Ovary (tissue), 9 donors: ENCODE measurements around the gene TCF4. TPM values are rescaled to one million over a fixed set of nuclear protein-coding genes. Genes with fewer than 3 reads are reported as not detected.

Experiments
- DNase-seq, 5 donors: peaks; one replicate each; pipeline ENCODE4 v3.0.0-alpha.2; 2019 to 2020
- H3K27ac ChIP-seq, 2 donors: fragments of 200-600 bp; one replicate each; pipeline versions ENCODE4 v1.5.1 to v1.8.0; 2019 to 2022
- H3K27me3 ChIP-seq: fragments of 200-600 bp; one replicate; pipeline ENCODE4 v1.8.0; 2022
- H3K36me3 ChIP-seq: fragments of 200-600 bp; sonication (generic); one replicate; pipeline ENCODE4 v1.5.1; 2019
- H3K4me1 ChIP-seq: one replicate; pipeline ENCODE4 v1.8.1; 2013; ENCODE audit warnings: mild to moderate bottlenecking, moderate library complexity; ENCODE audit not compliant: insufficient read depth
- H3K4me3 ChIP-seq: fragments of 200-600 bp; sonication (generic); one replicate; pipeline ENCODE4 v1.5.1; 2017
- H3K9me3 ChIP-seq, 2 donors: fragments of 200-600 bp in 1 of 2; sonication (generic) in 1 of 2; one replicate each; pipeline versions ENCODE4 v1.5.1 to v1.8.1; 2013 to 2019; ENCODE audit warnings: mild to moderate bottlenecking in 1 of 2, moderate library complexity in 1 of 2
- EP300 ChIP-seq: sonication (generic); formaldehyde crosslinking; IDR thresholded peaks from one replicate; pipeline ENCODE4 v1.6.1; 2017; ENCODE audit warnings: antibody characterized with exemption
- POLR2A ChIP-seq: fragments of 450-650 bp; IDR thresholded peaks from one replicate; pipeline ENCODE4 v1.6.1; 2017; ENCODE audit warnings: antibody characterized with exemption, mild to moderate bottlenecking, moderate library complexity
- WGBS, 3 donors: extraction: QIAGEN DNeasy Blood & Tissue Kit in 1 of 3; methylation state at CpG; one replicate each; pipeline versions ENCODE4 v1.1.5 to v1.1.7; 2013 to 2017; 5-methylcytosine and 5-hydroxymethylcytosine counted together
- intact Hi-C, 4 donors: fragments of 100-400 bp; cut with DNase I; formaldehyde crosslinking; loops; one replicate each; pipeline versions ENCODE4 v1.11.0 to v1.15.1; 2022 to 2023
- polyA plus RNA-seq, 2 donors: library from polyadenylated mRNA; stranded (reverse); fragments of 200-250 nt in 1 of 2; fragments of 350-450 nt in 1 of 2; fragmentation: Illumina TruSeq in 1 of 2; extraction: RNeasy Lipid Tissue Mini Kit (QIAGEN cat#74804) in 1 of 2; gene quantifications; one replicate each; pipeline ENCODE4 v1.2.3, GENCODE V29; 2013 to 2014
- total RNA-seq, 7 donors: library from RNA; depleted of rRNA in 2 of 7; stranded (reverse); fragments of >200 nt in 2 of 7; fragmentation: NEBNext Ultra II Directional in 3 of 7; extraction: Animal tissue kit (Norgen Biotek cat#: 25700) in 3 of 7; gene quantifications; one replicate each; pipeline versions ENCODE4 v1.1.0 to v1.2.4, GENCODE V29; 2016 to 2023
- TF ChIP-seq, protein P1 (sequence below), 3 donors: fragments of 450-650 bp in 2 of 3; fragments of 200-600 bp in 1 of 3; IDR thresholded peaks; one replicate each; pipeline versions ENCODE4 v1.5.1 to v1.8.0; 2016 to 2022; ENCODE audit warnings: antibody characterized with exemption in 3 of 3, mild to moderate bottlenecking in 1 of 3
- donor health status: DM: no; HTN: no; CAD: no; lungs with moderate emphysema.
- donor health status: DM: no; HTN: no; CAD: no.
- donor health status: Bipolar disorder and iron deficiency.
- donor health status: DM: yes; HTN: yes; CAD: no.
- donor health status: DM: no; HTN: no; CAD: no.
- donor health status: DM: yes; HTN: yes; CAD: no.

The TCF4 gene
- total and polyA plus RNA-seq, 9 donors, result 36.5 to 131 (median 112) TPM

DNA sequence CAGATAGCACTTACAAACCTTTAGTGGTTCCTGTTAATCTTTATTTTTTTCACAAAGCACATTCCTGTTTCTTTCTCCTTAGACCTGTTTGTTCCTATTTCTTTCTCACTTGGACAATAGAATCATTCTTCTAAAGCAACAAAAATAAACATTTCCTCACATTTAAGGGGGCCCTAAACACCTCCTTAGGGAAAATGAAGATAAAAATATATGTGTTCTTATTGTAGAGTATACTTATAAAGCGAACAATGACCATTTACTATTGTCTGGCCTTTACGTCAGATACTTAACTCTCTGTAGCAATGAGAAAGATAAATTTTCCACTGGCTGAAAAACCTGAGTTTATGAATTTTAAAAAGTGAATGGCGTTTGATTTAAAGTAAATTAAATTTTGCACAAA lies 234.6 kb downstream of the TCF4 start:
- Histone ChIP-seq H3K36me3 (no peaks in the 10 kb centered on the region), H3K4me1 (peaks cover 6% of the 10 kb centered on the region), H3K9me3 (no peaks in the 10 kb centered on the region), H3K27me3 (no peaks in the 10 kb centered on the region), H3K27ac (no peak overlapping the region), H3K4me3 (no peak overlapping the region)
- WGBS, 3 donors, result 93 to 95% (median 93%) methylated on average over 3 of the region's 3 CpGs
- TF ChIP-seq EP300, result no peak
- TF ChIP-seq, protein P1, sequence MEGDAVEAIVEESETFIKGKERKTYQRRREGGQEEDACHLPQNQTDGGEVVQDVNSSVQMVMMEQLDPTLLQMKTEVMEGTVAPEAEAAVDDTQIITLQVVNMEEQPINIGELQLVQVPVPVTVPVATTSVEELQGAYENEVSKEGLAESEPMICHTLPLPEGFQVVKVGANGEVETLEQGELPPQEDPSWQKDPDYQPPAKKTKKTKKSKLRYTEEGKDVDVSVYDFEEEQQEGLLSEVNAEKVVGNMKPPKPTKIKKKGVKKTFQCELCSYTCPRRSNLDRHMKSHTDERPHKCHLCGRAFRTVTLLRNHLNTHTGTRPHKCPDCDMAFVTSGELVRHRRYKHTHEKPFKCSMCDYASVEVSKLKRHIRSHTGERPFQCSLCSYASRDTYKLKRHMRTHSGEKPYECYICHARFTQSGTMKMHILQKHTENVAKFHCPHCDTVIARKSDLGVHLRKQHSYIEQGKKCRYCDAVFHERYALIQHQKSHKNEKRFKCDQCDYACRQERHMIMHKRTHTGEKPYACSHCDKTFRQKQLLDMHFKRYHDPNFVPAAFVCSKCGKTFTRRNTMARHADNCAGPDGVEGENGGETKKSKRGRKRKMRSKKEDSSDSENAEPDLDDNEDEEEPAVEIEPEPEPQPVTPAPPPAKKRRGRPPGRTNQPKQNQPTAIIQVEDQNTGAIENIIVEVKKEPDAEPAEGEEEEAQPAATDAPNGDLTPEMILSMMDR (IDR thresholded peaks at IDR 0.05), result no peak
- TF ChIP-seq POLR2A, result no peak
- intact Hi-C loops, result loop anchor here in 1 of 4 donors (10.0 kb wide), 1 partner anchor 1719 kb away; no protein-coding TSS in a partner anchor
- no peak for DNase-seq

DNA sequence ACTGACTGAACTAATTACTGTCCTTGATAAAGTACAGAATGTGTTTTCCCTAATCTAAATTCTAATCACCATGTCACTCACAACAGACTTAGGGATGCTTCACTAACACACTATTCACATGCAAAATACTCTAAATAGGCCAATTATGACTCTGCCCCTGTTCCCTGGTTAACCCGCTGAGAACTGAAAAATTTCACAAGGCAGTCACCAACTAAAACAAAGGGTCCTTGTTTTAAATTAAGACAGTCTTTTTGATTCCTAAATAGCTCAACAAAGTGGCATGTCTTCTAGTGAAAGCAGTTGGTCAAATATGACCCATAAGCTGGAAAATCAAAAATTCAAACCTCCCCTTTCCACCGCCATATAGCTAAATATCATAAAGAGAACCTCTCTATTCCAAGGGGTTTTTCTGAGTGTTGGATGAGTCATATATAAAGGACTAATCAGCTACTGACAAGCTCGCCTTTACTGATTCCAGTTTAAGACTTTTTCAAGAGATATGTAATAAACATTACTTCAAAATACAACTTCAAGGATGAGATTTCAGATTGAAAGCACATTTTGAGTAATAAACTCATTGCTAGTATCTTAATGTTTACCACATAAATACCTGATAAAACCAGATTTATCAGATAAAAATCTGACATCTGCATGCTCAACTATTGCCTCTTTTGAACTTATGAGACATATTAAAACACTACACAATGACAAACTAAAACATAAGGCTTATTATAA lies 235.8 kb downstream of the TCF4 start:
- WGBS, 3 donors, result 93 to 99% (median 97%) methylated on average over 3 of the region's 3 CpGs

DNA sequence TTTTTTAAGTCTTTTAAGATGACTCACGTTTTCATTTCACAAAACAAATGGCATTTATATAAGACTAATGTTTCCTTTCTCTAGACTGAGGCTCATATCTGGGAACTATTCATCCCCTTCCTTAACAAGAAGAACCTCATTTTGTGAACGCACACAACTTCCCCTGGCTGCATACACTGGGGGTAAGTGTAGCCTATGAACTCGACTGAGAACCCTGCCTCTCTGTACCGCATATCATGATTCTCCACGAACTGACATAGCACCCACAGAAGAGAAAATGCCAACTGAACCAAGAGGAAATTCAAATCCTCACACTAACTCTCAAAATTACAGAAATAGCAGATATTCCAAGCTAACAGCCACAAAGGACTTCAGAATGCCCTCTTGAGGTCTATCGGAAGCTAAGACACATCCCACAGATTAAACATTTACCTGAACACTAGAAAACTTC lies 236.7 kb downstream of the TCF4 start:
- intact Hi-C loops, result loop anchor here in 1 of 4 donors (10.0 kb wide), 1 partner anchor 1716 kb away; no protein-coding TSS in a partner anchor
- H3K27ac ChIP-seq, result no peak overlapping the region
- WGBS, 3 donors, result 64% methylated on average over 6 of the region's 6 CpGs

More for the DNA sequence above, 235.8 kb downstream of the TCF4 start:
- intact Hi-C loops, result loop anchor here in 1 of 4 donors (10.0 kb wide), 1 partner anchor 1717 kb away; no protein-coding TSS in a partner anchor
- Histone ChIP-seq H3K27ac (no peak overlapping the region), H3K9me3 (no peaks in the 10 kb centered on the region), H3K4me1 (peaks cover 6% of the 10 kb centered on the region), H3K27me3 (no peaks in the 10 kb centered on the region), H3K36me3 (no peaks in the 10 kb centered on the region), H3K4me3 (no peak overlapping the region)
- TF ChIP-seq EP300 (no peak), POLR2A (no peak)
- TF ChIP-seq, protein P1 (IDR thresholded peaks at IDR 0.05), result no peak
- no peak for DNase-seq

DNA sequence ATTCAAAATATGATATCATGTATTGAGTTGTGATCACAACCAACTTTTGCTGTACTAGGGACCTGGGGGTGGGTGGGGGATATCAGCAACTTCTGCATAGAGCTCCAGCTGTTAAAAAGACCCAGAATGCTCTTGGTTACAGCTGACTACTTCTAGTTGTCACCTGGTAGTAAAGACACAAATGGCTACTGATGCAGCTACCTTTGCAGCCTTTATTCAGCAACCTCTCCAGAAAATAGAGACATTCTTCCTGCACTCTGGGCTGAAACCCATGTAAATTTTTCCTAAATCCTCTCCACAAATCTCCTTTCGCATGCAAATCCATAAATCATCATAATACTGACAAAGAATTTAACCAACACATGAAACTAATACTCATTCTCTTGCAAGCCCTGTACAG lies 238.3 kb downstream of the TCF4 start:
- no peak overlapping the region for H3K4me3 ChIP-seq
- H3K27me3 ChIP-seq, result no peaks in the 10 kb centered on the region
- no peaks in the 10 kb centered on the region for H3K36me3 ChIP-seq
- no peak overlapping the region for H3K27ac ChIP-seq
- WGBS, 3 donors, result 66 to 97% (median 82%) methylated on average over 1 of the region's 1 CpG
- TF ChIP-seq EP300 (no peak), POLR2A (no peak)
- TF ChIP-seq, protein P1 (IDR thresholded peaks at IDR 0.05), result no peak
- DNase-seq, result no peak
- intact Hi-C loops, result loop anchor here in 1 of 4 donors (10.0 kb wide), 2 partner anchors 1225 to 1715 kb away; no protein-coding TSS in a partner anchor
- no peaks in the 10 kb centered on the region for H3K9me3 ChIP-seq
- H3K4me1 ChIP-seq, result peaks cover 5% of the 10 kb centered on the region

More for the DNA sequence above, 236.7 kb downstream of the TCF4 start:
- Histone ChIP-seq H3K9me3 (no peaks in the 10 kb centered on the region), H3K4me1 (peaks cover 6% of the 10 kb centered on the region), H3K36me3 (no peaks in the 10 kb centered on the region), H3K4me3 (no peak overlapping the region), H3K27me3 (no peaks in the 10 kb centered on the region)
- TF ChIP-seq EP300, result no peak
- no peak for TF ChIP-seq POLR2A
- TF ChIP-seq, protein P1 (IDR thresholded peaks at IDR 0.05), result no peak
- no peak for DNase-seq
